Karpas-422 (cell line): ENCODE measurements around the gene GRK3. TPM values are rescaled to one million over a fixed set of nuclear protein-coding genes. Genes with fewer than 3 reads are reported as not detected.

Experiments used
- DNase-seq: peaks from one replicate; pipeline ENCODE4 v3.0.0-alpha.2; 2015
- H2AFZ ChIP-seq: fragments of 200-600 bp; sonication (generic); 2 replicates; pipeline ENCODE4 v1.6.1; 2014; ENCODE audit warnings: antibody characterized with exemption, low read length, mixed read lengths
- H3K27ac ChIP-seq: fragments of 200-600 bp; sonication (generic); 2 replicates; pipeline ENCODE4 v1.5.1; 2014; ENCODE audit warnings: mild to moderate bottlenecking, low read length, moderate library complexity
- H3K27me3 ChIP-seq: fragments of 200-600 bp; sonication (generic); 2 replicates; pipeline ENCODE4 v1.6.1; 2014; ENCODE audit warnings: low read length, mixed read lengths
- H3K36me3 ChIP-seq: fragments of 200-600 bp; sonication (generic); 2 replicates; pipeline ENCODE4 v1.6.1; 2014; ENCODE audit warnings: low read length, mixed read lengths; ENCODE audit not compliant: insufficient read depth
- H3K4me1 ChIP-seq: fragments of 200-600 bp; sonication (generic); 2 replicates; pipeline ENCODE4 v1.6.1; 2014; ENCODE audit warnings: mild to moderate bottlenecking, low read length, mixed read lengths
- H3K4me2 ChIP-seq: fragments of 200-600 bp; sonication (generic); 2 replicates; pipeline ENCODE4 v1.6.1; 2014; ENCODE audit warnings: low read length, low read depth, mild to moderate bottlenecking; ENCODE audit not compliant: poor library complexity, severe bottlenecking
- H3K4me3 ChIP-seq: fragments of 200-600 bp; sonication (generic); 2 replicates; pipeline ENCODE4 v1.5.1; 2014; ENCODE audit warnings: mild to moderate bottlenecking, antibody characterized with exemption, low read length, mixed read lengths
- H3K79me2 ChIP-seq: fragments of 200-600 bp; sonication (generic); 2 replicates; pipeline ENCODE4 v1.6.1; 2014; ENCODE audit warnings: mild to moderate bottlenecking, low read length, mixed read lengths
- H3K9ac ChIP-seq: fragments of 200-600 bp; sonication (generic); 2 replicates; pipeline ENCODE4 v1.6.0; 2014; ENCODE audit warnings: low read length
- H3K9me2 ChIP-seq: fragments of 200-600 bp; sonication (generic), shearing (Covaris generic); replicated peaks from 2 replicates; pipeline ENCODE4 v1.6.0; 2014; ENCODE audit warnings: mild to moderate bottlenecking, low read length, moderate library complexity; ENCODE audit not compliant: insufficient read depth
- H3K9me3 ChIP-seq: fragments of 300-700, 200-600 bp; sonication (generic); 2 replicates; pipeline ENCODE4 v1.6.1; 2014; ENCODE audit warnings: low read length, mixed read lengths
- H4K20me1 ChIP-seq: fragments of 200-600 bp; sonication (generic); 2 replicates; pipeline ENCODE4 v1.6.1; 2014; ENCODE audit warnings: mild to moderate bottlenecking, antibody characterized with exemption, low read length, low read depth; ENCODE audit not compliant: insufficient read depth
- total RNA-seq: library from RNA; depleted of rRNA; stranded (reverse); fragments of >200 nt; shearing (Covaris generic); gene quantifications from 2 replicates; pipeline ENCODE4 v1.2.3, GENCODE V29; 2014; ENCODE audit warnings: low replicate concordance

GRK3 gene
- total RNA-seq, 1 experiment from 2014 or later: 2.0 TPM

- H3K36me3 ChIP-seq: no peaks in the 10 kb centered on the region
- no peak overlapping the region for H3K27ac ChIP-seq
- no peaks in the 10 kb centered on the region for H3K79me2 ChIP-seq
- H2AFZ ChIP-seq: no peak overlapping the region
- no peak overlapping the region for H3K9ac ChIP-seq
- H3K4me3 ChIP-seq: no peak overlapping the region
- DNase-seq: peak; percentile 42
- H3K4me1 ChIP-seq: no peaks in the 10 kb centered on the region
- no peak overlapping the region for H3K4me2 ChIP-seq
- no peaks in the 10 kb centered on the region for H3K9me3 ChIP-seq
- no peaks in the 10 kb centered on the region for H3K9me2 ChIP-seq
- H3K27me3 ChIP-seq: no peaks in the 10 kb centered on the region
- no peaks in the 10 kb centered on the region for H4K20me1 ChIP-seq
These were observed 188.8 kb downstream of the GRK3 start for GRCh38 chr22:25753252-25753651.

- H3K27ac ChIP-seq: no peak overlapping the region
- DNase-seq: no peak
- no peaks in the 10 kb centered on the region for H3K27me3 ChIP-seq
- no peaks in the 10 kb centered on the region for H3K9me3 ChIP-seq
- H4K20me1 ChIP-seq: no peaks in the 10 kb centered on the region
- H3K79me2 ChIP-seq: no peaks in the 10 kb centered on the region
- no peak overlapping the region for H3K4me3 ChIP-seq
- H2AFZ ChIP-seq: no peak overlapping the region
- H3K9me2 ChIP-seq: no peaks in the 10 kb centered on the region
- H3K4me1 ChIP-seq: no peaks in the 10 kb centered on the region
- no peaks in the 10 kb centered on the region for H3K36me3 ChIP-seq
- H3K4me2 ChIP-seq: no peak overlapping the region
- no peak overlapping the region for H3K9ac ChIP-seq
These were observed 190.2 kb downstream of the GRK3 start for GRCh38 chr22:25754527-25755202.

- no peak overlapping the region for H3K4me2 ChIP-seq
- H3K9me3 ChIP-seq: no peaks in the 10 kb centered on the region
- H3K9ac ChIP-seq: no peak overlapping the region
- no peak overlapping the region for H2AFZ ChIP-seq
- H3K36me3 ChIP-seq: no peaks in the 10 kb centered on the region
- H4K20me1 ChIP-seq: no peaks in the 10 kb centered on the region
- no peaks in the 10 kb centered on the region for H3K27me3 ChIP-seq
- H3K79me2 ChIP-seq: no peaks in the 10 kb centered on the region
- H3K4me1 ChIP-seq: no peaks in the 10 kb centered on the region
- no peak for DNase-seq
- no peak overlapping the region for H3K4me3 ChIP-seq
- no peaks in the 10 kb centered on the region for H3K9me2 ChIP-seq
- no peak overlapping the region for H3K27ac ChIP-seq
These were observed 193.2 kb downstream of the GRK3 start for GRCh38 chr22:25757686-25758085.

- no peak for DNase-seq
- Histone ChIP-seq H3K9me2 (no peaks in the 10 kb centered on the region), H3K4me2 (no peak overlapping the region), H3K27me3 (no peaks in the 10 kb centered on the region), H2AFZ (no peak overlapping the region), H3K4me1 (no peaks in the 10 kb centered on the region), H3K9ac (no peak overlapping the region), H3K79me2 (no peaks in the 10 kb centered on the region), H3K9me3 (no peaks in the 10 kb centered on the region), H3K36me3 (no peaks in the 10 kb centered on the region), H4K20me1 (no peaks in the 10 kb centered on the region), H3K27ac (no peak overlapping the region), H3K4me3 (no peak overlapping the region)
These were observed 193.8 kb downstream of the GRK3 start for GRCh38 chr22:25758316-25758715.

- Histone ChIP-seq H3K9me2 (no peaks in the 10 kb centered on the region), H3K4me1 (no peaks in the 10 kb centered on the region), H3K27ac (no peak overlapping the region), H3K4me3 (no peak overlapping the region), H3K9ac (no peak overlapping the region), H4K20me1 (no peaks in the 10 kb centered on the region), H3K79me2 (no peaks in the 10 kb centered on the region), H3K4me2 (no peak overlapping the region), H3K27me3 (no peaks in the 10 kb centered on the region), H3K36me3 (no peaks in the 10 kb centered on the region), H2AFZ (no peak overlapping the region), H3K9me3 (no peaks in the 10 kb centered on the region)
- DNase-seq: no peak
These were observed 195.4 kb downstream of the GRK3 start for GRCh38 chr22:25759825-25760231.

GRCh38 chr22:25760294-25760693 is 195.8 kb downstream of the GRK3 start:
- Histone ChIP-seq H3K9ac (no peak overlapping the region), H4K20me1 (no peaks in the 10 kb centered on the region), H3K4me3 (no peak overlapping the region), H3K9me2 (no peaks in the 10 kb centered on the region), H3K27ac (no peak overlapping the region), H3K4me1 (no peaks in the 10 kb centered on the region), H3K27me3 (no peaks in the 10 kb centered on the region), H3K9me3 (no peaks in the 10 kb centered on the region), H2AFZ (no peak overlapping the region), H3K79me2 (no peaks in the 10 kb centered on the region), H3K4me2 (no peak overlapping the region), H3K36me3 (no peaks in the 10 kb centered on the region)
- no peak for DNase-seq

- no peaks in the 10 kb centered on the region for H3K36me3 ChIP-seq
- DNase-seq: no peak
- no peaks in the 10 kb centered on the region for H3K9me2 ChIP-seq
These were observed 196.5 kb downstream of the GRK3 start for GRCh38 chr22:25760848-25761595.

GRCh38 chr22:25762147-25762546 is 197.7 kb downstream of the GRK3 start:
- no peaks in the 10 kb centered on the region for H3K36me3 ChIP-seq
- H3K9ac ChIP-seq: no peak overlapping the region
- H3K79me2 ChIP-seq: no peaks in the 10 kb centered on the region
- no peaks in the 10 kb centered on the region for H4K20me1 ChIP-seq
- H3K4me1 ChIP-seq: no peaks in the 10 kb centered on the region
- peaks cover 5% of the 10 kb centered on the region; the same call in 1 of the 2 replicates for H3K9me3 ChIP-seq
- no peak overlapping the region for H3K4me2 ChIP-seq
- no peak overlapping the region for H2AFZ ChIP-seq
- DNase-seq: no peak
- H3K27me3 ChIP-seq: no peaks in the 10 kb centered on the region
- no peak overlapping the region for H3K27ac ChIP-seq
- H3K4me3 ChIP-seq: no peak overlapping the region
- H3K9me2 ChIP-seq: no peaks in the 10 kb centered on the region

More at GRCh38 chr22:25760848-25761595, 196.5 kb downstream of the GRK3 start:
- no peaks in the 10 kb centered on the region for H3K27me3 ChIP-seq
- no peaks in the 10 kb centered on the region for H3K79me2 ChIP-seq
- no peaks in the 10 kb centered on the region for H3K9me3 ChIP-seq
- H2AFZ ChIP-seq: no peak overlapping the region
- no peak overlapping the region for H3K4me2 ChIP-seq
- no peak overlapping the region for H3K9ac ChIP-seq
- H3K4me3 ChIP-seq: no peak overlapping the region
- H3K27ac ChIP-seq: no peak overlapping the region
- no peaks in the 10 kb centered on the region for H4K20me1 ChIP-seq
- no peaks in the 10 kb centered on the region for H3K4me1 ChIP-seq
